BE2C (cell line): Measurements from ENCODE around the gene SFT2D3. TPM values are rescaled to one million over a fixed set of nuclear protein-coding genes. Genes with fewer than 3 reads are reported as not detected.

ENCODE experiments used
- DNase-seq: peaks from one replicate; pipeline ENCODE4 v3.0.0-alpha.2; 2020
- H3K27me3 ChIP-seq: fragments of 250-450 bp; sonication (Bioruptor Pico); 2 replicates; pipeline ENCODE4 v1.5.1; 2020; ENCODE audit warnings: mild to moderate bottlenecking
- H3K36me3 ChIP-seq: fragments of 250-450 bp; sonication (Bioruptor Pico); 2 replicates; pipeline ENCODE4 v1.5.1; 2020; ENCODE audit warnings: mild to moderate bottlenecking
- H3K4me1 ChIP-seq: fragments of 250-450 bp; sonication (Bioruptor Pico); 2 replicates; pipeline ENCODE4 v1.5.1; 2020
- H3K4me3 ChIP-seq: 2 replicates; pipeline ENCODE4 v1.5.1; 2011; ENCODE audit warnings: low read depth, low read length
- H3K9me3 ChIP-seq: fragments of 250-450 bp; sonication (Bioruptor Pico); 2 replicates; pipeline ENCODE4 v1.5.1; 2020
- polyA plus RNA-seq: library from polyadenylated mRNA; unstranded; fragments of >200 nt; gene quantifications from one replicate; pipeline ENCODE4 v1.2.1, GENCODE V29; 2012; ENCODE audit warnings: low read depth, missing spikeins; ENCODE audit not compliant: insufficient read length, insufficient read depth
- TF ChIP-seq, protein P1 (sequence below): IDR thresholded peaks from 2 replicates; pipeline ENCODE4 v1.5.1; 2012; ENCODE audit warnings: mild to moderate bottlenecking, low read depth, low read length

Gene SFT2D3, protein sequence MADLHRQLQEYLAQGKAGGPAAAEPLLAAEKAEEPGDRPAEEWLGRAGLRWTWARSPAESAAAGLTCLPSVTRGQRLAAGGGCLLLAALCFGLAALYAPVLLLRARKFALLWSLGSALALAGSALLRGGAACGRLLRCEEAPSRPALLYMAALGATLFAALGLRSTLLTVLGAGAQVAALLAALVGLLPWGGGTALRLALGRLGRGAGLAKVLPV
- 2.0 TPM for polyA plus RNA-seq

DNA sequence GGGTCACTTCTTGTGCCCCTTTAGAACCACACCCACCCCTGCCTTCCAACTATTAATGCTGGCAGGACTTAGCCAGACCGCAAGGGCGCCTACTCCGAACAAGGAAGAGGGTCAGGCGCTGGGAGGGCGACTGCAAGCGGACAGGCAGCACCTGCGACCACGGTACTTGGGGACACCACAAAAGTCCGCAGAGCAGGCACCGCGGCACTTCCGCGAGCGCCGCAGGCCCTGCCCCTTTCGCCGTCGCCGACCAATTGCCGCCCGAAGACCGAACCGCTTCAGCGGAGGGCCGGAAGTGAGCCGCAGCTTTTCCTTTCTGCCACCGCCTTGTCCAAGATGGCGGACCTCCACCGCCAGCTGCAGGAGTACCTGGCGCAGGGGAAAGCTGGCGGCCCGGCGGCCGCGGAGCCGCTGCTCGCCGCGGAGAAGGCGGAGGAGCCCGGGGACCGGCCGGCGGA lies at the start of gene SFT2D3:
Gene SFT2D3 (plus strand): TSS at position 305 of the 458 bp plus-strand sequence. CDS start 32 bp downstream, at position 337.
- peak within 1 kb of the TSS; percentile 63 for H3K4me3 ChIP-seq
- H3K27me3 ChIP-seq = no peaks in the 10 kb centered on the region
- no peaks in the 10 kb centered on the region for H3K4me1 ChIP-seq
- H3K36me3 ChIP-seq = no peaks in the 10 kb centered on the region
- no peaks in the 10 kb centered on the region for H3K9me3 ChIP-seq
- peak; percentile 86 for DNase-seq
- TF ChIP-seq, protein P1, sequence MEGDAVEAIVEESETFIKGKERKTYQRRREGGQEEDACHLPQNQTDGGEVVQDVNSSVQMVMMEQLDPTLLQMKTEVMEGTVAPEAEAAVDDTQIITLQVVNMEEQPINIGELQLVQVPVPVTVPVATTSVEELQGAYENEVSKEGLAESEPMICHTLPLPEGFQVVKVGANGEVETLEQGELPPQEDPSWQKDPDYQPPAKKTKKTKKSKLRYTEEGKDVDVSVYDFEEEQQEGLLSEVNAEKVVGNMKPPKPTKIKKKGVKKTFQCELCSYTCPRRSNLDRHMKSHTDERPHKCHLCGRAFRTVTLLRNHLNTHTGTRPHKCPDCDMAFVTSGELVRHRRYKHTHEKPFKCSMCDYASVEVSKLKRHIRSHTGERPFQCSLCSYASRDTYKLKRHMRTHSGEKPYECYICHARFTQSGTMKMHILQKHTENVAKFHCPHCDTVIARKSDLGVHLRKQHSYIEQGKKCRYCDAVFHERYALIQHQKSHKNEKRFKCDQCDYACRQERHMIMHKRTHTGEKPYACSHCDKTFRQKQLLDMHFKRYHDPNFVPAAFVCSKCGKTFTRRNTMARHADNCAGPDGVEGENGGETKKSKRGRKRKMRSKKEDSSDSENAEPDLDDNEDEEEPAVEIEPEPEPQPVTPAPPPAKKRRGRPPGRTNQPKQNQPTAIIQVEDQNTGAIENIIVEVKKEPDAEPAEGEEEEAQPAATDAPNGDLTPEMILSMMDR = no peak

DNA sequence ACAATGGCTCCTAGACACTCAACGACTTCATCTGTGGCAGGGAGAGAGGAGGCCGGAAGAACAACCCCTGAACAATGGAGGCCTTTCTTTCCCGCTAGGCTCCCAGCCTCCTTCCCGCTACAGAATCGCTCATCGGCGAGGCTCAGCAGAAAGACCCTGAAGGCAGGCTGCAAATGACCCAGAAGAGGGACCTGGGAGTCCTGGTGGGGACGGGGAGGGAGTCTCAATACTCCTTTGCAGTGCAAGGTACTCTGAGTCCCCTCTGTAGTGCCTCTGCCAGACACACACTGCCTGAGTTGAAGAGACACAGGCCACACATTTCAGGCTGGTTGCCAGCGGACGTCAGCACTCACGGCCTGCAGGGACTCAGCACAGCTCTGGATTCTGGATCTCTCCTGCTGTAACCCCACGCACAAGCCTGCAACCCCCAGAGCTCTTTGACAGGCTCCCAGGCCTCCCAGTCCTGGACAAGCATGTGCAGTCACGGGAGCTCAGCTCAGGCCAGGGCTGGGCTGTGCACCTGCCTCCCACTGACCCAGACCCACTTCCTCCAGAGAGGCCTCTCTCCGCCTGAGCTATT lies 49.2 kb upstream of the SFT2D3 start:
- DNase-seq = peak; percentile 86
- no peaks in the 10 kb centered on the region for H3K36me3 ChIP-seq
- H3K27me3 ChIP-seq = no peaks in the 10 kb centered on the region
- H3K4me3 ChIP-seq = no peak overlapping the region
- peaks cover 12% of the 10 kb centered on the region for H3K4me1 ChIP-seq
- TF ChIP-seq, protein P1 = no peak
- H3K9me3 ChIP-seq = no peaks in the 10 kb centered on the region

DNA sequence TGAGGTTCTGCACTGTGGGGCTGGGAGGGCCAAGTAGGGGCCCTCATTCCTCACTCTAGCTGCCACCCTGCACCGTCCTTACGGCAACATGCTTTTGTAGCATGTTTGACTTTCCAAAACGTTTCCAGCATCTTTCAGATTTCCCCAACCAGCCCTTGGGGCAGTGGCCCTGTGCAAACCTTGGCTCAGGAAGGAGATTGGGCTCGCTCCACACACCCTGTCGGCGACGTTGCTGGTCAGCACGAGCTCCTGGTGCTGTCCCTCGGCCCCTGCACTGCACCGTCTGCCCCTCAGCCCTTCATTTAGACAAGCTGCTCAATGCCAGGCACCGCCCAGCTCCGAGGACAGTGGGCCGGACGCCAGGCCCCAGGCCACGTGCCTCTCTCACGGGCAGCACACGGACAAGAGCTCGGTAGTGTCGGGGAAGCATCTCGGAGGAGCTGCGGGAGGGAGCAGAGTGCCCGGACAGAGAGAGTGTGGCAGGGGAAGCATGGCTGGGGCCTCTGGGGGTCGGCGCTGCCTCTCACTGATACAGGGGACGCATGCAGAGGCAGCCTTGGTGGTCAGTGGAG lies 48.4 kb upstream of the SFT2D3 start:
- DNase-seq = no peak
- peaks cover 12% of the 10 kb centered on the region for H3K4me1 ChIP-seq
- no peak overlapping the region for H3K4me3 ChIP-seq
- no peaks in the 10 kb centered on the region for H3K27me3 ChIP-seq
- no peaks in the 10 kb centered on the region for H3K9me3 ChIP-seq
- TF ChIP-seq, protein P1 = no peak
- no peaks in the 10 kb centered on the region for H3K36me3 ChIP-seq

DNA sequence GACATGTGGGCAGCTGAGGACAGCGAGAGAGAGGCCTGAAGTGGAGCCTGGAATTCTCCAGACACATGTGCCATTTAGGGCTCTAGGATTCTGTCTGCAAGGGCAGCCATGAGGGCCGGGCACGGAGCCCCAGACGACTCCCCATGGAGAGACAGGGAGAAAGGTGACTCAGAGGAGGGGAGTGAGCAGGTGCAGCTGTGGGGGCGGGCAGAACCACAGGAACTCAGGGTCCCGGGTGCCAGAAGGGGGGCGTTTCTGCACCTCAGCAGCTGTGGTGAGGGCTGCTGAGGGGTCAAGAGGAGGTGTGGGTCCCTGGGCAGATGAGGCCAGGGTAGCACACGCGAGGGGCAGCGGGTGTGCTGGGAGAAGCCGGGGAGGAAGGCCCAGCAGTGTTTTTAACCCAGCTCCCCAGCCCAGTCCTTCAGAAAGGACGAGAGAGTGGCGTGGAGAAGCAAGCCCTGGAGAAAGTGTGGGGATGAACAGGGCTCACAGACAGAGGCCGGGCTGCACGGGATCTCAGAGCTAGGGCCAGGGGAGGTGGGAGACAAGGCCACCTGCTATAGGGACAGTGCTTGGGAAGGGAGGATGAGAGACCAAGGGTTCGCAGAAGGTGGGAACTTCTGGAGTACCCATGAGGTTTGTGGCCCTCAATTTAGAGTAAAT lies 47.7 kb upstream of the SFT2D3 start:
- DNase-seq = no peak
- Histone ChIP-seq H3K4me1 (peaks cover 12% of the 10 kb centered on the region), H3K4me3 (no peak overlapping the region), H3K27me3 (no peaks in the 10 kb centered on the region), H3K9me3 (no peaks in the 10 kb centered on the region), H3K36me3 (no peaks in the 10 kb centered on the region)
- TF ChIP-seq, protein P1 = no peak

DNA sequence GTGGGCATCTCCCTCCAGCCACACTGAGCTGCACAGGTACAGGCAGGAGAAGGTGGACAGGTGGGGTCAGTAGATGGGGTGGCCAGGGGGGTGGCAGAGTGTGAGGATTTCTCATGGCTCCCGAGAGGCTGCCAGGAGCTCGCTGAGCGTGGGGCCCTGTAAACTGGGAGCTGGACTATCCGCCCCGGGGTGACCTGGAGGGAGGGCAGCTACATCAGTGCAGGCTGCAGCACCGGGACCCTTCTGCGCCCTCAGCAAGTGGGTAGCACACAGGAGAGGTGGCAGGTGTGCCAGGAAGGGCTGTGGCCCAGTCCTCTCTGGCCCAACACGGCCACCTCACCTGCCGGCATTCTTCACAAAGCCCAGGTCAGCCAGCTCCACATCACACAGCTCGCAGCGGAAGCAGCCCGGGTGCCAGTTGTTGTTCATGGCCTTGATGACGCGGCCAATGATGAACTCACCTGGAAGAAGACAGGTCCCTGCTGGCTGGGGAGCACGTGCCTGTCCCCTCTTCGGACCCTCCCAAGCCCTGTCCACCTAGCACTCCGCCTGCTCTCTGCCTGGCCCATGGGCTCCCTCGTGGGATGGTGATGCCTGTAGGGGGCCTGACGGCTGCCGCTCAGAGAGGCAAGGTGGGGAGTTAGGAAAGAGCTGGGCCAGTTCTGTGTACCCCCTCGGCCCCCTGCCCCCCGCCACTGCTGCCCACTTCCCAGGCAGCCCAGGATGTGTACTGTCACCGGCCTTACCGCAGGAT lies 47.0 kb upstream of the SFT2D3 start:
- H3K9me3 ChIP-seq = no peaks in the 10 kb centered on the region
- no peak for DNase-seq
- H3K4me1 ChIP-seq = peaks cover 12% of the 10 kb centered on the region
- H3K36me3 ChIP-seq = no peaks in the 10 kb centered on the region
- no peaks in the 10 kb centered on the region for H3K27me3 ChIP-seq
- TF ChIP-seq, protein P1 = no peak
- H3K4me3 ChIP-seq = no peak overlapping the region
